Neural progenitor cell (in vitro differentiated cells): ENCODE measurements around the gene APOBEC3H.

Experiments used
- CTCF ChIP-seq: fragments of 200-600 bp; sonication (generic); IDR thresholded peaks from 2 replicates; pipeline ENCODE4 v1.5.1; 2017; ENCODE audit warnings: antibody characterized with exemption, mild to moderate bottlenecking
- EZH2 ChIP-seq: fragments of 200-600 bp; sonication (generic); IDR thresholded peaks from 2 replicates; pipeline ENCODE4 v1.6.1; 2017; ENCODE audit warnings: antibody characterized with exemption, mild to moderate bottlenecking, moderate library complexity
- EZH2phosphoT487 ChIP-seq: fragments of 200-600 bp; sonication (generic); IDR thresholded peaks from 2 replicates; pipeline ENCODE4 v1.6.1; 2017; ENCODE audit warnings: antibody characterized with exemption

GRCh38 chr22:39087881-39088684 lies 9.0 kb upstream of the APOBEC3H start:
- no peak for TF ChIP-seq CTCF
- no peak for TF ChIP-seq EZH2
- TF ChIP-seq EZH2phosphoT487: no peak
